K562 (cell line): Measurements from ENCODE around the gene VGLL3. TPM values are rescaled to one million over a fixed set of nuclear protein-coding genes. Genes with fewer than 3 reads are reported as not detected.

Source experiments
- ATAC-seq: fragments of 200-7000 bp; cut with Tn5 transposase; 3 replicates; pipeline ENCODE4 v1.9.1; 2020; ENCODE audit warnings: moderate library complexity
- BruUV-seq: library from RNA; stranded (reverse); fragments of 400-500 nt; replicated peaks from 2 replicates; lab custom pipeline; 2021; lab: Mats Ljungman, UMichigan
- CTCF ChIA-PET: fragments of 300-600 bp; formaldehyde crosslinking; extraction: SDS; loops from one replicate; lab custom pipeline; 2021; ENCODE audit warnings: low intra/inter-chr PET ratio; lab: Yijun Ruan, JAX
- POLR2A ChIA-PET: fragments of 300-600, 350-650 bp; sonication (Branson Sonifier 250); formaldehyde crosslinking; extraction: SDS; loops from one replicate; lab custom pipeline; 2021; ENCODE audit warnings: antibody characterized with exemption, inconsistent platforms; lab: Yijun Ruan, JAX
- DNase-seq, 4 experiments: peaks; one replicate each; pipeline versions ENCODE4 v3.0.0 to v3.0.0-alpha.2; 2011 to 2018; ENCODE audit warnings: low spot score in 3 of 4, mixed read lengths in 3 of 4; ENCODE audit errors: extremely low read depth in 1 of 4
- FAIRE-seq: peaks from 2 replicates; lab custom pipeline; 2011; peaks lifted over from hg19 to GRCh38; lab: Jason Lieb, UNC
- H2AFZ ChIP-seq: 2 replicates; pipeline ENCODE4 v1.6.0; 2011; ENCODE audit warnings: low read depth, low read length, control low read depth, inconsistent platforms
- H3K27ac ChIP-seq: fragments of 200-600 bp; 3 replicates; pipeline ENCODE4 v1.8.0; 2011; ENCODE audit warnings: low read depth, mild to moderate bottlenecking, control low read depth, inconsistent platforms, low read length, moderate library complexity, mixed read lengths; ENCODE audit errors: extremely low read depth
- H3K27me3 ChIP-seq, 2 experiments: fragments of 300-600 bp in 1 of 2; 2 replicates in 1 of 2; 3 replicates in 1 of 2; pipeline versions ENCODE4 v1.6.0 to v1.8.0; 2011; ENCODE audit warnings: inconsistent platforms in 2 of 2, low read length in 2 of 2, mild to moderate bottlenecking in 1 of 2, mixed read lengths in 1 of 2, moderate library complexity in 1 of 2; ENCODE audit not compliant: control insufficient read depth in 2 of 2, insufficient read depth in 2 of 2
- H3K36me3 ChIP-seq: fragments of 300-600 bp; 3 replicates; pipeline ENCODE4 v1.8.0; 2011; ENCODE audit warnings: mild to moderate bottlenecking, low read length, inconsistent platforms; ENCODE audit not compliant: control insufficient read depth, insufficient read depth
- H3K4me1 ChIP-seq, 2 experiments: fragments of 200-600 bp in 1 of 2; replicated peaks in 1 of 2; 2 replicates in 1 of 2; 3 replicates in 1 of 2; pipeline versions ENCODE4 v1.5.1 to v1.8.0; 2011; ENCODE audit warnings: inconsistent platforms in 2 of 2, low read length in 2 of 2, mild to moderate bottlenecking in 1 of 2, mixed read lengths in 1 of 2, moderate library complexity in 1 of 2; ENCODE audit not compliant: control insufficient read depth in 2 of 2, insufficient read depth in 2 of 2
- H3K4me2 ChIP-seq: 2 replicates; pipeline ENCODE4 v1.6.1; 2011; ENCODE audit warnings: low read length, control low read depth, inconsistent platforms, mixed read lengths; ENCODE audit not compliant: insufficient read depth
- H3K4me3 ChIP-seq: fragments of 200-600 bp; sonication (generic), shearing (Covaris generic); 2 replicates; pipeline ENCODE4 v1.5.1; 2016; ENCODE audit warnings: control low read depth, inconsistent platforms
- H3K79me2 ChIP-seq: fragments of 200-600 bp; 3 replicates; pipeline ENCODE4 v1.8.0; 2011; ENCODE audit warnings: low read length, inconsistent platforms; ENCODE audit not compliant: control insufficient read depth, insufficient read depth
- H3K9ac ChIP-seq, 2 experiments: 2 replicates each; pipeline versions ENCODE4 v1.6.0 to v1.6.1; 2011; ENCODE audit warnings: low read depth in 2 of 2, low read length in 2 of 2, control low read depth in 1 of 2, inconsistent platforms in 1 of 2, mild to moderate bottlenecking in 1 of 2, mixed read lengths in 1 of 2; ENCODE audit not compliant: insufficient read depth in 1 of 2
- H3K9me1 ChIP-seq: one replicate; pipeline ENCODE4 v1.6.0; 2011; ENCODE audit warnings: inconsistent platforms, mild to moderate bottlenecking, low read length, moderate library complexity; ENCODE audit not compliant: control insufficient read depth, insufficient read depth
- H3K9me3 ChIP-seq: replicated peaks from 2 replicates; pipeline ENCODE4 v1.5.1; 2011; ENCODE audit warnings: low read depth, low read length, inconsistent platforms; ENCODE audit not compliant: control insufficient read depth, insufficient read depth
- H4K20me1 ChIP-seq: replicated peaks from 2 replicates; pipeline ENCODE4 v1.6.1; 2011; ENCODE audit warnings: low read length, inconsistent platforms, mixed read lengths; ENCODE audit not compliant: control insufficient read depth, insufficient read depth
- BHLHE40 ChIP-seq: IDR thresholded peaks from 2 replicates; pipeline ENCODE4 v1.6.1; 2011; ENCODE audit warnings: low read length, improper control_type of control experiment
- CREM ChIP-seq: IDR thresholded peaks from 2 replicates; pipeline ENCODE4 v1.6.1; 2014; ENCODE audit warnings: antibody characterized with exemption, low read depth
- ETV6 ChIP-seq, 3 experiments: fragments of 150-350 bp in 1 of 3; sonication (generic) in 1 of 3; formaldehyde crosslinking in 1 of 3; IDR thresholded peaks; 2 replicates each; pipeline versions ENCODE4 v1.6.1 to v1.8.0; 2014 to 2022; ENCODE audit warnings: borderline replicate concordance in 2 of 3, low read depth in 2 of 3, antibody characterized with exemption in 1 of 3, low read length in 1 of 3, mild to moderate bottlenecking in 1 of 3, missing genetic modification reagents in 1 of 3
- HINFP ChIP-seq: fragments of 450-650 bp; conservative IDR thresholded peaks from 2 replicates; pipeline ENCODE4 v1.6.1; 2016; ENCODE audit warnings: missing genetic modification characterization, low read depth, mild to moderate bottlenecking, control low read depth, missing compliant biosample characterization
- ILF3 ChIP-seq: fragments of 450-650 bp; IDR thresholded peaks from 2 replicates; pipeline ENCODE4 v1.6.1; 2018; ENCODE audit warnings: antibody characterized with exemption, mild to moderate bottlenecking, moderate library complexity, borderline replicate concordance
- KDM2B ChIP-seq: fragments of 250-450 bp; sonication (Bioruptor Pico); IDR thresholded peaks from 2 replicates; pipeline ENCODE4 v1.8.0; 2021; ENCODE audit warnings: mild to moderate bottlenecking, moderate library complexity
- NCOA6 ChIP-seq: fragments of 450-650 bp; IDR thresholded peaks from 2 replicates; pipeline ENCODE4 v1.6.1; 2017; ENCODE audit warnings: mild to moderate bottlenecking
- PHB ChIP-seq: fragments of 250-450 bp; sonication (Bioruptor Pico); IDR thresholded peaks from 2 replicates; pipeline ENCODE4 v1.5.0; 2021
- SREBF1 ChIP-seq: fragments of 150-350 bp; IDR thresholded peaks from 2 replicates; pipeline ENCODE4 v1.6.1; 2014; ENCODE audit warnings: antibody characterized with exemption, low read depth, low read length, borderline replicate concordance
- THRB ChIP-seq: fragments of 450-650 bp; formaldehyde crosslinking; conservative IDR thresholded peaks from 2 replicates; pipeline ENCODE4 v1.4.0; 2022; ENCODE audit warnings: mild to moderate bottlenecking, missing genetic modification characterization
- ZHX1 ChIP-seq: fragments of 150-350 bp; conservative IDR thresholded peaks from 2 replicates; pipeline ENCODE4 v1.6.1; 2014; ENCODE audit warnings: low read length
- ZNF444 ChIP-seq: fragments of 250-450 bp; sonication (Bioruptor Pico); IDR thresholded peaks from 2 replicates; pipeline ENCODE4 v1.4.0; 2020; ENCODE audit warnings: mild to moderate bottlenecking, moderate library complexity
- ZNF75A ChIP-seq: fragments of 450-650 bp; formaldehyde crosslinking; IDR thresholded peaks from 2 replicates; pipeline ENCODE4 v1.4.0; 2020; ENCODE audit warnings: mild to moderate bottlenecking
- WGBS: fragments of 100-300 bp; shearing (Covaris generic); methylation state at CpG from one replicate; pipeline ENCODE4 v1.1.6; 2016; ENCODE audit warnings: low coverage, mixed read lengths; ENCODE audit not compliant: insufficient coverage; ENCODE audit errors: missing lambda C conversion rate; 5-methylcytosine and 5-hydroxymethylcytosine counted together
- in situ Hi-C: fragments of 300-500 bp; cut with MboI; formaldehyde crosslinking; loops from 4 replicates; pipeline ENCODE4 v1.15.0; 2018; ENCODE audit warnings: inconsistent platforms, mixed read lengths
- intact Hi-C: fragments of 100-400 bp; cut with micrococcal nuclease; formaldehyde crosslinking; loops from 2 replicates; pipeline ENCODE4 v1.14.2; 2022
- polyA plus RNA-seq, 8 experiments: library from polyadenylated mRNA; depleted of rRNA in 4 of 8; stranded (reverse) in 5 of 8; unstranded in 3 of 8; fragments of >200 nt; fragmentation: Nextera tagmentation in 2 of 8; fragmentation: Illumina TruSeq in 1 of 8; extraction: Ambion mirVana in 2 of 8; extraction: Trizol in 1 of 8; gene quantifications; 2 replicates each; pipeline versions ENCODE4 v1.2.1 to v1.2.3, GENCODE V29; 2011 to 2014; ENCODE audit warnings: inconsistent platforms in 1 of 8, missing spikeins in 1 of 8
- total RNA-seq, 7 experiments: library from RNA; depleted of rRNA in 6 of 7; stranded (reverse); fragments of >200 nt in 6 of 7; fragmentation: Illumina TruSeq in 2 of 7; extraction: Trizol in 2 of 7; gene quantifications; 2 replicates each; pipeline versions ENCODE4 v1.2.1 to v1.2.3, GENCODE V29; 2011 to 2021; ENCODE audit warnings: low replicate concordance in 1 of 7

The VGLL3 gene
- total and polyA plus RNA-seq, 9 of the 15 experiments (the other 6 are each of a cell fraction or from before 2014, with no cell fraction given): under 0.01 to 0.09 (median 0.04) TPM; not detected in 6

GRCh38 chr3:86998569-86998968 lies 7.6 kb upstream of the VGLL3 start:
- ChIA-PET CTCF (no interaction called here), POLR2A (no interaction called here)
- no peaks in the 10 kb centered on the region for H4K20me1 ChIP-seq
- no peak for ATAC-seq
- no peak overlapping the region for H3K9ac ChIP-seq
- no peak for FAIRE-seq
- BruUV-seq: no TSS peak
- H2AFZ ChIP-seq: no peak overlapping the region
- no peaks in the 10 kb centered on the region for H3K27me3 ChIP-seq
- TF ChIP-seq SREBF1 (no peak), THRB (CRISPR knock-in tag) (no peak), KDM2B (CRISPR knock-in tag) (no peak), ZNF444 (CRISPR knock-in tag) (no peak), HINFP (tag) (no peak), CREM (no peak), ZHX1 (no peak), ILF3 (no peak), PHB (CRISPR knock-in tag) (no peak), NCOA6 (no peak), BHLHE40 (no peak), ZNF75A (no peak), ETV6 (IDR thresholded peaks at IDR 0.05; ENCODE audit: borderline replicate concordance in 1 of 2, low read depth in 2 of 2, low read length in 1 of 2) (no peak), ETV6 (CRISPR knock-in tag; IDR thresholded peaks at IDR 0.05; ENCODE audit: borderline replicate concordance) (no peak)
- H3K4me1 ChIP-seq: no peaks in the 10 kb centered on the region
- no peak overlapping the region for H3K4me3 ChIP-seq
- no peaks in the 10 kb centered on the region for H3K9me1 ChIP-seq
- in situ Hi-C loops: no loop called here
- no peaks in the 10 kb centered on the region for H3K9me3 ChIP-seq
- no peak overlapping the region for H3K27ac ChIP-seq
- H3K4me2 ChIP-seq: no peak overlapping the region
- no peaks in the 10 kb centered on the region for H3K36me3 ChIP-seq
- 0% methylated on average over 1 of the region's 1 CpG for WGBS
- intact Hi-C loops: no loop called here
- DNase-seq: no peak
- H3K79me2 ChIP-seq: no peaks in the 10 kb centered on the region
